ENCODE measurements around the gene ADAMTSL3.

DNA sequence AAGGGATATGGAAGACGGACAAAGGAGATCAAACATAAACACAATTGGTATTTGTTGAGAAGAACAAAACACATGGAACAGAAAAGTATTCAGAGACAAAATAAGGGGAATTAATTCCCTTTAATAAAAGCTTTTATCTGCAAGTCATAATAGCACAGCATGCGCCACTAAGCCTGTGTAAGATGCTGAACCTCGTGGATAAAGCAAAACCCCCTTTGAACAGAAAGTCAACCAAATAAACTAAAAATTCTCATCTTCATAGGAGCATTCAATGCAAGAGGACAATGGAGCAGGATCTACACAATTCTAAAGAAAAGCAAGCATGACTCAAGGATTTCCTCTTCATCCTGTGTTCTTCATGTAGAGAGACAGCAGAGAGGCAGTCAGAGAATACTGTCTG, 307.4 kb downstream of the ADAMTSL3 start:
- TF ChIP-seq, protein P1, sequence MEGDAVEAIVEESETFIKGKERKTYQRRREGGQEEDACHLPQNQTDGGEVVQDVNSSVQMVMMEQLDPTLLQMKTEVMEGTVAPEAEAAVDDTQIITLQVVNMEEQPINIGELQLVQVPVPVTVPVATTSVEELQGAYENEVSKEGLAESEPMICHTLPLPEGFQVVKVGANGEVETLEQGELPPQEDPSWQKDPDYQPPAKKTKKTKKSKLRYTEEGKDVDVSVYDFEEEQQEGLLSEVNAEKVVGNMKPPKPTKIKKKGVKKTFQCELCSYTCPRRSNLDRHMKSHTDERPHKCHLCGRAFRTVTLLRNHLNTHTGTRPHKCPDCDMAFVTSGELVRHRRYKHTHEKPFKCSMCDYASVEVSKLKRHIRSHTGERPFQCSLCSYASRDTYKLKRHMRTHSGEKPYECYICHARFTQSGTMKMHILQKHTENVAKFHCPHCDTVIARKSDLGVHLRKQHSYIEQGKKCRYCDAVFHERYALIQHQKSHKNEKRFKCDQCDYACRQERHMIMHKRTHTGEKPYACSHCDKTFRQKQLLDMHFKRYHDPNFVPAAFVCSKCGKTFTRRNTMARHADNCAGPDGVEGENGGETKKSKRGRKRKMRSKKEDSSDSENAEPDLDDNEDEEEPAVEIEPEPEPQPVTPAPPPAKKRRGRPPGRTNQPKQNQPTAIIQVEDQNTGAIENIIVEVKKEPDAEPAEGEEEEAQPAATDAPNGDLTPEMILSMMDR (IDR thresholded peaks at IDR 0.05; ENCODE audit: insufficient read depth, low read length, poor library complexity, severe bottlenecking): no peak
- no peak for TF ChIP-seq EZH2phosphoT487 (conservative IDR thresholded peaks at IDR 0.05; ENCODE audit: low read length)

Measured in SU-DHL-6 (cell line).